Aorta (tissue), 5 donors: Measurements from ENCODE around the gene HSPA8. TPM values are rescaled to one million over a fixed set of nuclear protein-coding genes. Genes with fewer than 3 reads are reported as not detected.

Experiments used
- ATAC-seq: fragments of 200-7000 bp; cut with Tn5 transposase; one replicate; pipeline ENCODE4 v1.9.1; 2022; ENCODE audit warnings: moderate library complexity; ENCODE audit not compliant: low FRiP score
- DNase-seq, 2 donors: peaks; one replicate each; pipeline ENCODE4 v3.0.0-alpha.2; 2020
- H3K27ac ChIP-seq, 2 donors: one replicate each; pipeline ENCODE4 v1.5.1; 2013; ENCODE audit warnings: low read length in 2 of 2, mild to moderate bottlenecking in 2 of 2, moderate library complexity in 2 of 2, control low read depth in 1 of 2, inconsistent platforms in 1 of 2, low read depth in 1 of 2
- H3K27me3 ChIP-seq, 2 donors: one replicate each; pipeline ENCODE4 v1.6.1; 2013; ENCODE audit warnings: control low read depth in 1 of 2, low read length in 1 of 2, mild to moderate bottlenecking in 1 of 2, moderate library complexity in 1 of 2; ENCODE audit not compliant: insufficient read depth in 2 of 2, control insufficient read depth in 1 of 2
- H3K36me3 ChIP-seq, 2 donors: one replicate each; pipeline ENCODE4 v1.6.1; 2013; ENCODE audit warnings: control low read depth in 1 of 2, low read length in 1 of 2, mild to moderate bottlenecking in 1 of 2; ENCODE audit not compliant: insufficient read depth in 2 of 2, control insufficient read depth in 1 of 2
- H3K4me1 ChIP-seq, 2 donors: one replicate each; pipeline ENCODE4 v1.6.1; 2013; ENCODE audit warnings: low read length in 2 of 2, control low read depth in 1 of 2, mild to moderate bottlenecking in 1 of 2, moderate library complexity in 1 of 2; ENCODE audit not compliant: insufficient read depth in 2 of 2, control insufficient read depth in 1 of 2
- H3K4me3 ChIP-seq, 2 donors: one replicate each; pipeline ENCODE4 v1.5.1; 2013; ENCODE audit warnings: low read length in 2 of 2, control low read depth in 1 of 2, mild to moderate bottlenecking in 1 of 2
- H3K9me3 ChIP-seq: one replicate; pipeline ENCODE4 v1.6.1; 2013; ENCODE audit warnings: mild to moderate bottlenecking, low read length; ENCODE audit not compliant: control insufficient read depth
- WGBS, 2 donors: extraction: QIAGEN DNeasy Blood & Tissue Kit; methylation state at CpG; one replicate each; pipeline ENCODE4 v1.1.7; 2013; 5-methylcytosine and 5-hydroxymethylcytosine counted together
- intact Hi-C, 2 donors: fragments of 100-400 bp; cut with DNase I; formaldehyde crosslinking; loops; one replicate each; pipeline versions ENCODE4 v1.14.2 to v1.15.0; 2022
- polyA plus RNA-seq, 2 donors: library from polyadenylated mRNA; stranded (reverse); fragments of 200-250 nt; gene quantifications; one replicate each; pipeline ENCODE4 v1.2.3, GENCODE V29; 2013
- total RNA-seq, 2 donors: library from RNA; stranded (reverse); fragmentation: NEBNext Ultra II Directional; extraction: Animal tissue kit (Norgen Biotek cat#: 25700); gene quantifications; one replicate each; pipeline ENCODE4 v1.2.1, GENCODE V29; 2021
- donor health status: healthy with polysubstance abuse.
- donor health status: Bipolar disorder and iron deficiency.
- donor health status: DM: no; HTN: no; CAD: no.
- donor health status: DM: no; HTN: no; CAD: no.
- donor health status: DM: yes; HTN: yes; CAD: no.

The HSPA8 gene
- total and polyA plus RNA-seq, 4 donors = 320 to 888 (median 494) TPM

- no peak overlapping the region for H3K4me3 ChIP-seq
- no peaks in the 10 kb centered on the region for H3K27me3 ChIP-seq
- no peaks in the 10 kb centered on the region for H3K4me1 ChIP-seq
- ATAC-seq (no peak), DNase-seq (no peak)
- H3K36me3 ChIP-seq = peaks cover 6 to 11% of the 10 kb centered on the region in 2 donors
- 27 to 33% methylated on average over 3 of the region's 3 CpGs for WGBS, 2 donors
- H3K9me3 ChIP-seq = no peaks in the 10 kb centered on the region
- intact Hi-C loops = loop anchor here in 1 of 2 donors (10.0 kb wide), 1 partner anchor 192 kb away; no protein-coding TSS in a partner anchor
- peak overlapping the region in 1 of 2 donors; percentile 9 for H3K27ac ChIP-seq
Measured at GRCh38 chr11:123056835-123057491, 5.0 kb downstream of the HSPA8 start.

DNA sequence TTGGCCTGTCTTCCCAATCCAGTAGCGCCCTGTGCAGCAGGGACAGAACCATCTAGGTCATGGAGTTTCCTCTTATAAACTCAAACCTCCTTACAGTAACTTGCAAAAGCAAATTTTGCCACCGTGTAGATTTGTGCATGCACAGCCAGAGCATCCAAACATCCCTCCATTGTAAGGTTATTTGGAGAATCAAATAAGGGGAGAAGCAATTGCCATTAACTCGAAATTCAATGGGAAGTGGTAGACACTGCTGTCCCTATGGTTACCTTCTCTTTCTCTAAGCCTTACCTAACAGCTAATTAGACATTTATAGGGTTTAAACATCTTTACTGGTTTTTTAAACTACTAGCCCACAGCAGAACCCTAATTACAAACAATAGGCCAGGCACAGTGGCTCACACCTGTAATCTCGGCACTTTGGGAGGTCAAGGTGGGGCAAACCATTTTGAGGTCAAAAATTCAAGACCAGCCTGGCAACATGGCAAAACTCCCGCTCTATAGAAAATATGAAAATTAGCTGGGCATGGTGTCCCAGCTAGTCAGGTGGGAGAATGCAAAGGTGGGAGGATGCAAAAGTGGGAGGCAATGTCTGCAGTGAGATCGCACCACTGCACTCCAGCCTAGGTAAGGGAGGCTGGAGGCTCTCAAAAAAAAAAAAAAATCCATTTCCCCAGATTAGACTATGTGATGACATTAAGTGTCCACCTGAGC is 6.6 kb downstream of the HSPA8 start:
- ATAC-seq (no peak), DNase-seq (no peak)
- intact Hi-C loops = loop anchor here in 1 of 2 donors (10.0 kb wide), 1 partner anchor 191 kb away; no protein-coding TSS in a partner anchor
- WGBS, 2 donors = 65 to 66% methylated on average over 6 of the region's 6 CpGs
- no peak overlapping the region for H3K27ac ChIP-seq
- H3K9me3 ChIP-seq = no peaks in the 10 kb centered on the region
- H3K27me3 ChIP-seq = no peaks in the 10 kb centered on the region
- no peaks in the 10 kb centered on the region for H3K4me1 ChIP-seq
- no peak overlapping the region for H3K4me3 ChIP-seq
- H3K36me3 ChIP-seq = peaks cover 6 to 11% of the 10 kb centered on the region in 2 donors

DNA sequence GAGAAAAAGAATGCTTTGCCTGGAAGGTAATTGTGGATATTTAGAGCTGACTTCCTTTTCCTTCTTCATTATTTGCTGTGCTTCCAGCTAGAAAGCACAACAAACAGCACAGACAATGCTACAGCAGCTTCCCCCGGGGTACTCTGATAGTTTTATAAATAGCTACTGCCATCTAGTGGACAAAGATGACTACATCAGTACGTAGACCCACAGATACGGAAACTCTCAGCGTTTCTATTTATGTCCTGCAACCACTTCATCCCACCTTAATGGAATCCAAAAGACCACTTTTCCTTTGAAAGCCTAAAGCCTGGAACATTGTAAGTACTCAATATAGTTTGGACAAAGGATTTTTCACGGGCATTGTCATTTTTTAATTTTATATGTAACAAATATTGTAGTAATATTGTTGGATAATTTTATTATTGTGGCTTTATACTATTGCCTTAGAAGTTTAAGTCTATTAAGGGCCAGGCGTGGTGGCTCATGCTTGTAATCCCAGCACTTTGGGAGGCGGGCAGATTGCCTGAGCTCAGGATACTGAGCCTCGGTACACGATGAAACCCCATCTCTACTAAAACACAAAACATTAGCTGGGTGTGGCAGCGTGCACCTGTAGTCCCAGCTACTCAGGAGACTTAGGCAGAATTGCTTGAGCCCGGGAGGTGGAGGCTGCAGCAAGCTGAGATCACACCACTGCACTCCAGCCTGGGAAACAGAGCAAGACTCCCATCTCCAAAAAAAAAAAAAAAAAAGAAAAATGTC is 7.5 kb downstream of the HSPA8 start:
- no peaks in the 10 kb centered on the region for H3K27me3 ChIP-seq
- intact Hi-C loops = loop anchor here in 1 of 2 donors (10.0 kb wide), 1 partner anchor 190 kb away; no protein-coding TSS in a partner anchor
- no peaks in the 10 kb centered on the region for H3K4me1 ChIP-seq
- WGBS, 2 donors = 20 to 23% methylated on average over 11 of the region's 11 CpGs
- ATAC-seq (peak; percentile 90), DNase-seq (no peak)
- H3K9me3 ChIP-seq = no peaks in the 10 kb centered on the region
- peaks cover 6 to 11% of the 10 kb centered on the region in 2 donors for H3K36me3 ChIP-seq
- no peak overlapping the region for H3K4me3 ChIP-seq
- H3K27ac ChIP-seq = no peak overlapping the region

DNA sequence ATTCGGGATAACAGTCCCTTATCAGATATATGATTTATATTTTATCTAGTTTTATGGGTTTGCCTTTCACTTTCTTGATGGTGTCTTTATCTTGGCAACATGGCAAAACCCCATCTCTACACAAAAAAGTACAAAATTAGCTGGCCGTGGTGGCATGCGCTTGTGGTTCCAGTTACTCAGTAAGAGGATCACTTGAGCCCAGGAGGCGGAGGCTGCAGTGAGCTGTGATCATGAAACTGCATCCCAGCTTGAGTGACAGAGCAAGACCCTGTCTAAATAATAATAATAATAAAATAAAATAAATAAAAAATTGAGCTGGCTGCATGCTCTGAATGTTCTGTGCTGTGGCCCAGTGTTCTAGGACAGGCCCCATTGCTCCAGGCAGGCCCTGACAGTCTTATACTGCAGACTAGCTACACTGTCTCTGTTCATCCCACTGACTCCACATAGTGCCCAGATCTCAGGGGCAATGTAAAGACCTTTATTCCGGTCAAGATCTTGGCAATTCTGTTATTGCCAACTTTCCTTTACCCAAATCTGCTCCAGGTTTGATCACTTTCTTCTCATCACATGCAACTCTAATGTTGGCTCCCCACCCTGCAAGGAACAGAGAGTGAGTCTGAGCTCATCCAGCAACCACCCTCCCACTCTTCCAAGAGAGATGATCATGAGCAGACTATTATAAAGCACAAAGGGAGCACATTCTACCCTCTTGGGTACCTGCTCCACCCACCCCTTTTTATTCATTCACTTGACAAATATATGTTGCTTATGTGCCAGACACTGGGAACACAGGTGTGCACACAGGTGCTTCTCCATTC is 8.8 kb downstream of the HSPA8 start:
- 85 to 88% methylated on average over 5 of the region's 5 CpGs for WGBS, 2 donors
- Histone ChIP-seq H3K27me3 (no peaks in the 10 kb centered on the region), H3K9me3 (no peaks in the 10 kb centered on the region), H3K36me3 (peaks cover 0 to 10% of the 10 kb centered on the region in 2 donors), H3K27ac (no peak overlapping the region), H3K4me3 (no peak overlapping the region), H3K4me1 (no peaks in the 10 kb centered on the region)
- intact Hi-C loops = loop anchor here in 1 of 2 donors (10.0 kb wide), 1 partner anchor 188 kb away; no protein-coding TSS in a partner anchor
- ATAC-seq (no peak), DNase-seq (no peak)

DNA sequence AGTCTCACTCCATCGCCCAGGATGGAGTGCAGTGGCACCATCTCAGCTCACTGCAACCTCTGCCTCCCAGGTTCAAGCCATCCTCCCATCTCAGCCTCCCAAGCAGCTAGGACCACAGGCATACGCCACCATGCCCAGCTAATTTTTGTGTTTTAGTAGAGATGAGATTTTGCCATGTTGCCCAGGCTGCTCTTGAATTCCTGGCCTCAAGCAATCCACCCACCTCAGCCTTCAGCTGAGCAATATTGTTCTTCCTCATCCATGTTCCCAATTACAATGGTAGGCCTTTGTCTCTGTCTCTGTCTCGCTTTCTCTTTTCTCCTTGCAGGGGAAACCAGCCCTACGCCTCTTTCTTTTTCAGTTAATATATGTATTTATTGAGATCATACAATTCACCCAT is 10.3 kb downstream of the HSPA8 start:
- intact Hi-C loops = loop anchor here in 1 of 2 donors (10.0 kb wide), 1 partner anchor 187 kb away; no protein-coding TSS in a partner anchor
- Histone ChIP-seq H3K4me3 (no peak overlapping the region), H3K9me3 (no peaks in the 10 kb centered on the region), H3K27ac (no peak overlapping the region), H3K36me3 (peaks cover 0 to 6% of the 10 kb centered on the region in 2 donors), H3K27me3 (no peaks in the 10 kb centered on the region), H3K4me1 (no peaks in the 10 kb centered on the region)
- no peak for ATAC-seq
- no peak for DNase-seq
- 96 to 99% methylated on average over 4 of the region's 4 CpGs for WGBS, 2 donors

DNA sequence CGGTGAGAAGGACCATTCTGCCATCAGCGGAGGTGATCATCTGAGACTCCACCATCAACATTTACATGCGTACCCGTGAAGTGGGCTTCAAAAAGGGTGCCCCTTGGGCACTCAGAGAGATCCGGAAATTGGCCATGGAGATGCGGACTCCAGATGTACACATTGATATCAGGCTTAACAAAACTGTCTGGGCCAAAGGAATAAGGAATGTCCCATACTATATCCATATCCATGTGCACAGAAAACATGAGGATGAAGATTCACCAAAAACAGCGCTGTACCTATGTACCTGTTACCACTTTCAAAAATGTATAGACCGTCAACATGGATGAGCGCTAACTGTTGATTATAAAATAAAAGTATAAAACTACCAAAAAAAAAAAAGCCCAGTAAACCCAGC is 10.8 kb downstream of the HSPA8 start:
- Histone ChIP-seq H3K4me1 (no peaks in the 10 kb centered on the region), H3K36me3 (peaks cover 0 to 3% of the 10 kb centered on the region in 2 donors), H3K27ac (no peak overlapping the region), H3K4me3 (no peak overlapping the region), H3K27me3 (no peaks in the 10 kb centered on the region), H3K9me3 (no peaks in the 10 kb centered on the region)
- WGBS, 2 donors = 96 to 98% methylated on average over 9 of the region's 9 CpGs
- ATAC-seq (no peak), DNase-seq (no peak)
- intact Hi-C loops = loop anchor here in 1 of 2 donors (10.0 kb wide), 1 partner anchor 186 kb away; no protein-coding TSS in a partner anchor

DNA sequence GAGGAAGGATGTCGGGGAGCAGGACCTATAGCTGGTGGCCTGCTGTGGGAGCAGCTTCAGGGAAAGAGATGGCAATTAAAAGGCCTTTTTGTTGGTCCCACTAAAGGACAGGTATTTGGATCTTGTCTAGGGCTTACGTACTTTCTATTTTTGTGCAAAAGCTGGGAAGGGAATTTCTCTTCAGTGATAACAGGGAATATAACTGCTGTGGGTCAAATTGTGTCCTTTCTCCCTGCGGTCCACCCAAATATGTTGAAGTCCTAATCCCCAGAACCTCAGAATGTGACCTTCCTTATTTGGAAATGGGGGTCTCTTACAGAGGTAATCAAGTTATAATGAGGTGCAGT is 14.0 kb downstream of the HSPA8 start:
- H3K36me3 ChIP-seq = no peaks in the 10 kb centered on the region
- no peaks in the 10 kb centered on the region for H3K27me3 ChIP-seq
- ATAC-seq (no peak), DNase-seq (no peak)
- no peak overlapping the region for H3K4me3 ChIP-seq
- H3K4me1 ChIP-seq = no peaks in the 10 kb centered on the region
- intact Hi-C loops = no loop called here
- H3K27ac ChIP-seq = no peak overlapping the region
- 92 to 94% methylated on average over 3 of the region's 3 CpGs for WGBS, 2 donors
- H3K9me3 ChIP-seq = no peaks in the 10 kb centered on the region
